ENCODE measurements around the gene RIMBP2.

- TF ChIP-seq POLR2A (IDR thresholded peaks at IDR 0.05) = no peak
- no peak for TF ChIP-seq CTCF (IDR thresholded peaks at IDR 0.05)
These were observed 75.6 kb downstream of the RIMBP2 start for GRCh38 chr12:130640496-130640895.

All from lower leg skin (tissue), 3 donors.